ENCODE data around the gene ATAD1. TPM values are rescaled to one million over a fixed set of nuclear protein-coding genes. Genes with fewer than 3 reads are reported as not detected.

Gene ATAD1
- total and polyA plus RNA-seq, 4 experiments from 2014 or later: 39.6 to 52.0 (median 44.0) TPM

Other genes with a start within 250 kb of the ATAD1 start
- under 1 TPM; 0.42 to 0.73 TPM for gene PAPSS2, start 158.3 kb downstream of the ATAD1 start, total RNA-seq
- gene PAPSS2, start 158.3 kb downstream of the ATAD1 start, polyA plus RNA-seq: under 1 TPM; 0.15 to 0.20 TPM
- 1 to 10 TPM; 1.0 to 1.3 TPM for gene KLLN, start 45.3 kb upstream of the ATAD1 start, total RNA-seq
- gene KLLN, start 45.3 kb upstream of the ATAD1 start, polyA plus RNA-seq: under 1 TPM in 1 of 2 donors, not detected in 1; 0.09 TPM
- 10 to 100 TPM; 78.7 to 84.8 TPM for gene PTEN, start 45.4 kb upstream of the ATAD1 start, total RNA-seq
- gene PTEN, start 45.4 kb upstream of the ATAD1 start, polyA plus RNA-seq: 10 to 100 TPM; 25.1 to 36.9 TPM